ENCODE data around the gene COX7A2L. TPM values are rescaled to one million over a fixed set of nuclear protein-coding genes. Genes with fewer than 3 reads are reported as not detected.

Gene COX7A2L
- total RNA-seq, 1 experiment from 2014 or later = 322 TPM

DNA sequence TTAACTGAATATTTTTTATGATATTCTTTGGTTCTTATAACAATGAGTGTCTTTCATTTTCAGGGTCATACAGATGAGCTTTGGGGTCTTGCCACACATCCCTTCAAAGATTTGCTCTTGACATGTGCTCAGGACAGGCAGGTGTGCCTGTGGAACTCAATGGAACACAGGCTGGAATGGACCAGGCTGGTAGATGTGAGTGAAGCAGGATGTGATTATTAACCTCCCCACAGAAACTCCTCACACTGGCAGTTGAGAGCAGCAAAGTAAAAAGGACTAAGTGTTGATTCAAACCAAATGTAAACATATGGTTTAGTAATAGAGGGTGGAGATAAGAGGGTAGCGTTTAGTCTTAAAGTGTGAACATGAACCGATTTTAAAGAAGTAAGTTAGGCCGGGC is 57.8 kb downstream of the COX7A2L start:
- Histone ChIP-seq H3K36me3 (peaks cover 42% of the 10 kb centered on the region), H3K27ac (no peak overlapping the region), H3K4me1 (no peaks in the 10 kb centered on the region), H3K4me3 (no peak overlapping the region), H3K9me3 (replicated peaks) (no peaks in the 10 kb centered on the region), H3K27me3 (no peaks in the 10 kb centered on the region)
- no peak for DNase-seq

DNA sequence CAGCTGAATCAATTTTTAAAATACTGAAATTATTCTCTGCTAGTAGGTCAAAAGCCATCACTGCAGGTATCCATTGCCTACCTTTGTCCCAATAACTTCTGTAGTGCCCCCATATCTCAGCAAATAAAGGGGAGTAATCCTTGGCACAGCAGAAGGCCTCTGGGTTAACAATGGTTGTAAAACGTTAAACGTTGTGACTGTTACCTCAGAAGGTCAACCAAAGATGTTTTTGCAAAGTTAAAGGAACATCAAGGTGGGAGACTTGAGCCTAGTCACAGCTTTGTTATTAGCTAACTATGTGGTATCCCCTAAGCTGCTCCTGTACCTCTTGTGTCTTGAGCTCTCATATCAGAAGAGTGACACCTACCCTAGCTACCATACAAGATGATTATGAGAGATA is 60.5 kb downstream of the COX7A2L start:
- H3K27me3 ChIP-seq = no peaks in the 10 kb centered on the region
- no peak overlapping the region for H3K27ac ChIP-seq
- no peak for DNase-seq
- H3K4me1 ChIP-seq = no peaks in the 10 kb centered on the region
- no peaks in the 10 kb centered on the region for H3K9me3 ChIP-seq (replicated peaks)
- peaks cover 57% of the 10 kb centered on the region for H3K36me3 ChIP-seq
- no peak overlapping the region for H3K4me3 ChIP-seq

Other genes with a start within 250 kb of the COX7A2L start
- 117 and 128 TPM in 2 replicates for gene EML4, start 191.9 kb downstream of the COX7A2L start, total RNA-seq (2014; rRNA removed; shearing (Covaris generic))
- gene KCNG3, start 132.8 kb upstream of the COX7A2L start, total RNA-seq (2014; rRNA removed; shearing (Covaris generic)) = 0.03 and 0.06 TPM in 2 replicates
- gene MTA3, start 207.4 kb upstream of the COX7A2L start, total RNA-seq (2014; rRNA removed; shearing (Covaris generic)) = 57.5 and 61.8 TPM in 2 replicates